ENCODE results near the gene SORBS2. TPM values are rescaled to one million over a fixed set of nuclear protein-coding genes. Genes with fewer than 3 reads are reported as not detected.

Gene SORBS2
- polyA plus RNA-seq, 1 donor from 2014 or later = 46.0 TPM

- Histone ChIP-seq H2AFZ (ENCODE audit: low read depth, low read length) (no peak overlapping the region), H4K20me1 (ENCODE audit: insufficient read depth) (no peaks in the 10 kb centered on the region), H3K9ac (ENCODE audit: low read length) (no peak overlapping the region), H3K4me3 (ENCODE audit: low read length) (no peak overlapping the region), H3K9me2 (ENCODE audit: insufficient read depth, low read length) (no peaks in the 10 kb centered on the region), H3K36me3 (ENCODE audit: insufficient read depth, low read length) (no peaks in the 10 kb centered on the region), H3K27me3 (ENCODE audit: insufficient read depth, low read depth, low read length) (no peaks in the 10 kb centered on the region), H3K9me3 (ENCODE audit: low read length) (peaks cover 3% of the 10 kb centered on the region), H3F3A (ENCODE audit: insufficient read depth, low read length, poor library complexity, severe bottlenecking) (peaks cover 4% of the 10 kb centered on the region), H3K27ac (ENCODE audit: low read length) (no peak overlapping the region), H3K79me2 (replicated peaks; ENCODE audit: insufficient read depth, low read length) (no peaks in the 10 kb centered on the region), H3K4me2 (ENCODE audit: low read length) (no peak overlapping the region)
- no peak for TF ChIP-seq EZH2 (IDR thresholded peaks at IDR 0.05; ENCODE audit: borderline replicate concordance, insufficient read depth, low read length, poor library complexity, severe bottlenecking)
- no peak for TF ChIP-seq RAD21 (conservative IDR thresholded peaks at IDR 0.05)
- TF ChIP-seq EP300 (conservative IDR thresholded peaks at IDR 0.05; ENCODE audit: poor library complexity, severe bottlenecking) = no peak
- TF ChIP-seq, protein P1, sequence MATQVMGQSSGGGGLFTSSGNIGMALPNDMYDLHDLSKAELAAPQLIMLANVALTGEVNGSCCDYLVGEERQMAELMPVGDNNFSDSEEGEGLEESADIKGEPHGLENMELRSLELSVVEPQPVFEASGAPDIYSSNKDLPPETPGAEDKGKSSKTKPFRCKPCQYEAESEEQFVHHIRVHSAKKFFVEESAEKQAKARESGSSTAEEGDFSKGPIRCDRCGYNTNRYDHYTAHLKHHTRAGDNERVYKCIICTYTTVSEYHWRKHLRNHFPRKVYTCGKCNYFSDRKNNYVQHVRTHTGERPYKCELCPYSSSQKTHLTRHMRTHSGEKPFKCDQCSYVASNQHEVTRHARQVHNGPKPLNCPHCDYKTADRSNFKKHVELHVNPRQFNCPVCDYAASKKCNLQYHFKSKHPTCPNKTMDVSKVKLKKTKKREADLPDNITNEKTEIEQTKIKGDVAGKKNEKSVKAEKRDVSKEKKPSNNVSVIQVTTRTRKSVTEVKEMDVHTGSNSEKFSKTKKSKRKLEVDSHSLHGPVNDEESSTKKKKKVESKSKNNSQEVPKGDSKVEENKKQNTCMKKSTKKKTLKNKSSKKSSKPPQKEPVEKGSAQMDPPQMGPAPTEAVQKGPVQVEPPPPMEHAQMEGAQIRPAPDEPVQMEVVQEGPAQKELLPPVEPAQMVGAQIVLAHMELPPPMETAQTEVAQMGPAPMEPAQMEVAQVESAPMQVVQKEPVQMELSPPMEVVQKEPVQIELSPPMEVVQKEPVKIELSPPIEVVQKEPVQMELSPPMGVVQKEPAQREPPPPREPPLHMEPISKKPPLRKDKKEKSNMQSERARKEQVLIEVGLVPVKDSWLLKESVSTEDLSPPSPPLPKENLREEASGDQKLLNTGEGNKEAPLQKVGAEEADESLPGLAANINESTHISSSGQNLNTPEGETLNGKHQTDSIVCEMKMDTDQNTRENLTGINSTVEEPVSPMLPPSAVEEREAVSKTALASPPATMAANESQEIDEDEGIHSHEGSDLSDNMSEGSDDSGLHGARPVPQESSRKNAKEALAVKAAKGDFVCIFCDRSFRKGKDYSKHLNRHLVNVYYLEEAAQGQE (IDR thresholded peaks at IDR 0.05; ENCODE audit: borderline replicate concordance) = no peak
- TF ChIP-seq CTCF (IDR thresholded peaks at IDR 0.05; ENCODE audit: poor library complexity, severe bottlenecking) = no peak
- TF ChIP-seq TAF1 (IDR thresholded peaks at IDR 0.05; ENCODE audit: low read depth) = no peak
- no peak for TF ChIP-seq MXI1 (conservative IDR thresholded peaks at IDR 0.05; ENCODE audit: poor library complexity, severe bottlenecking)
- TF ChIP-seq POLR2AphosphoS5 (IDR thresholded peaks at IDR 0.05) = no peak
- TF ChIP-seq SMC3 (conservative IDR thresholded peaks at IDR 0.05; ENCODE audit: poor library complexity) = no peak
These were observed 76.1 kb downstream of the SORBS2 start for GRCh38 chr4:185735866-185736400.

DNA sequence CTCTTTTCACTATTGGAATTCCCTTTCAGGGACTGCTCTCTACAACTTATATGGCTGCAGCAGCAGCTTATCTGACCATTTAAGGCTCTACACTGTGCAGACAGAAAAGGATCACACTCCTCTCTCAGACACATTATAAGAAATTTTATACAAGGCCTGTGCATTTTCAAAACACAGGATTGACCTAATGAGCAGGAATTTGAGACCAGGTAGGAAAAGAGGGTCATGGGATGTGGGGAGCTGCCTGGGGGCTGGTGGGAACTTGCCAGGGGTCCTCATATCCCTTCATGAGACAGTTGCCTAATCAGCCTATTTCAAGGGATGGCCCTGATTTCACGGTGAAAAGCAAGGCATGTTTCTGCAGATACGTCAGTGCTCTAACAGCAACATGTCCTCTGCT lies 77.1 kb downstream of the SORBS2 start:
- H3K27ac ChIP-seq (ENCODE audit: low read length) = no peak overlapping the region

More for the DNA sequence above, 77.1 kb downstream of the SORBS2 start:
- peaks cover 3% of the 10 kb centered on the region for H3K9me3 ChIP-seq (ENCODE audit: low read length)
- H3K9ac ChIP-seq (ENCODE audit: low read length) = no peak overlapping the region
- no peak overlapping the region for H3K4me2 ChIP-seq (ENCODE audit: low read length)
- no peaks in the 10 kb centered on the region for H3K79me2 ChIP-seq (replicated peaks; ENCODE audit: insufficient read depth, low read length)
- H2AFZ ChIP-seq (ENCODE audit: low read depth, low read length) = no peak overlapping the region
- H4K20me1 ChIP-seq (ENCODE audit: insufficient read depth) = no peaks in the 10 kb centered on the region
- TF ChIP-seq EP300 (conservative IDR thresholded peaks at IDR 0.05; ENCODE audit: poor library complexity, severe bottlenecking) (no peak), POLR2AphosphoS5 (IDR thresholded peaks at IDR 0.05) (no peak), CTCF (IDR thresholded peaks at IDR 0.05; ENCODE audit: poor library complexity, severe bottlenecking) (no peak), RAD21 (conservative IDR thresholded peaks at IDR 0.05) (no peak), SMC3 (conservative IDR thresholded peaks at IDR 0.05; ENCODE audit: poor library complexity) (no peak), EZH2 (IDR thresholded peaks at IDR 0.05; ENCODE audit: borderline replicate concordance, insufficient read depth, low read length, poor library complexity, severe bottlenecking) (no peak), MXI1 (conservative IDR thresholded peaks at IDR 0.05; ENCODE audit: poor library complexity, severe bottlenecking) (no peak), TAF1 (IDR thresholded peaks at IDR 0.05; ENCODE audit: low read depth) (no peak)
- TF ChIP-seq, protein P1 (IDR thresholded peaks at IDR 0.05; ENCODE audit: borderline replicate concordance) = no peak
- peaks cover 4% of the 10 kb centered on the region for H3F3A ChIP-seq (ENCODE audit: insufficient read depth, low read length, poor library complexity, severe bottlenecking)
- H3K9me2 ChIP-seq (ENCODE audit: insufficient read depth, low read length) = no peaks in the 10 kb centered on the region
- no peak overlapping the region for H3K4me3 ChIP-seq (ENCODE audit: low read length)
- H3K27me3 ChIP-seq (ENCODE audit: insufficient read depth, low read depth, low read length) = no peaks in the 10 kb centered on the region
- H3K36me3 ChIP-seq (ENCODE audit: insufficient read depth, low read length) = no peaks in the 10 kb centered on the region
